ENCODE results near the gene NATD1.

The NATD1 gene

GRCh38 chr17:21189361-21189760 lies 63.8 kb downstream of the NATD1 start:
- TF ChIP-seq EZH2 (IDR thresholded peaks at IDR 0.05; ENCODE audit: borderline replicate concordance, low read depth, low read length, severe bottlenecking) (no peak), CTCF (IDR thresholded peaks at IDR 0.05; ENCODE audit: borderline replicate concordance, extremely low read depth, low read length, poor library complexity, severe bottlenecking) (no peak)
- no peaks in the 10 kb centered on the region for H3K27me3 ChIP-seq (ENCODE audit: insufficient read depth, low read length, poor library complexity)
- DNase-seq (no peak), ATAC-seq (ENCODE audit: insufficient read depth, low read depth) (no peak)
- no peak overlapping the region for H3K9ac ChIP-seq (ENCODE audit: low read depth, low read length)
- peaks cover 3% of the 10 kb centered on the region; the same call in 1 of the 2 replicates for H4K20me1 ChIP-seq (ENCODE audit: insufficient read depth, low read length)
- H3K4me2 ChIP-seq (ENCODE audit: insufficient read depth, low read length), result no peak overlapping the region
- no peak overlapping the region for H3K27ac ChIP-seq (ENCODE audit: low read length)
- H2AFZ ChIP-seq (ENCODE audit: low read depth, low read length), result no peak overlapping the region
- no peaks in the 10 kb centered on the region for H3K79me2 ChIP-seq (ENCODE audit: insufficient read depth, low read length)
- H3K4me1 ChIP-seq (ENCODE audit: insufficient read depth, low read length), result no peaks in the 10 kb centered on the region
- H3K36me3 ChIP-seq (ENCODE audit: insufficient read depth, low read length), result peaks cover 51% of the 10 kb centered on the region
- no peaks in the 10 kb centered on the region for H3K9me3 ChIP-seq (ENCODE audit: insufficient read depth, low read length, severe bottlenecking)
- no peak overlapping the region for H3K4me3 ChIP-seq (ENCODE audit: low read depth in 1 of 2, low read length in 2 of 2)
